Activated T-helper 17 cell treated with anti-CD3 and anti-CD28 coated beads, Interleukin-2, amount 50 U/mL, for 72 hours (primary cell): ENCODE measurements around the gene DNAAF5. TPM values are rescaled to one million over a fixed set of nuclear protein-coding genes. Genes with fewer than 3 reads are reported as not detected.

Source experiments
- ATAC-seq: fragments of 150-1000 bp; cut with Tn5 transposase; replicated peaks from 2 replicates; pipeline ENCODE4 v1.10.0; 2021; ENCODE audit warnings: mild to moderate bottlenecking, moderate library complexity
- H3K27ac Mint-ChIP-seq: one replicate; pipeline ENCODE4 v1.8.0; 2022; ENCODE audit warnings: mixed read lengths
- H3K27me3 Mint-ChIP-seq: one replicate; pipeline ENCODE4 v1.8.0; 2022; ENCODE audit warnings: mixed read lengths
- H3K36me3 Mint-ChIP-seq: one replicate; pipeline ENCODE4 v1.8.0; 2022; ENCODE audit warnings: low read depth, mild to moderate bottlenecking, mixed read lengths
- H3K4me1 Mint-ChIP-seq: one replicate; pipeline ENCODE4 v1.8.0; 2022; ENCODE audit warnings: mixed read lengths
- H3K4me3 Mint-ChIP-seq: one replicate; pipeline ENCODE4 v1.8.0; 2022; ENCODE audit warnings: mild to moderate bottlenecking, mixed read lengths
- H3K9me3 Mint-ChIP-seq: one replicate; pipeline ENCODE4 v1.8.0; 2022; ENCODE audit warnings: mixed read lengths
- total RNA-seq, 2 donors: library from RNA; stranded (reverse); gene quantifications; one replicate each; pipeline ENCODE4 v1.2.3, GENCODE V29; 2022

DNAAF5 gene
- total RNA-seq, 2 donors from 2014 or later: 15.1 to 39.9 TPM

DNA sequence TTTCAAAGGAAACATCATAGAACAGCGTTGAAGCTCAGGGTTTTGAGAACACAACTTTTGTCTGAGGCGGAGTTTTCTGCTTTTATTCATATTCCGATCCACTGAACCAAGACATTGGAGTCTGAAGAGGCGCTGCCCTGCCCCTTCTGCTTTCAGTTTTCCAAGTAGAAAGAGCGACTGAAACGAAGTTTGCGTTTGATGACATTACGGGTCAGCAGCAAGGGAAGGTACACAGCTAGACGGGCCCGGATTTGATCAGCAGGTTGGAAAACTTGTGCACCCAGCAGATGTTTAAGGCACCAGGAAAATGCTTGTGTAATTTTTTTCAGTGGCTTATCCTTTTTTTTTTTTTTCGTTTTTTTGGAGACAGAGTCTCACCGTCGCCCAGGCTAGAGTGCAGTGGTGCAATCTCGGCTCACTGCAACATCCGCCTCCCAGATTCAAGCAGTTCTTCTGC lies 106.5 kb downstream of the DNAAF5 start:
- peaks cover 38% of the 10 kb centered on the region for H3K4me1 Mint-ChIP-seq
- no peaks in the 10 kb centered on the region for H3K9me3 Mint-ChIP-seq
- H3K27ac Mint-ChIP-seq: peak overlapping the region; percentile 95
- H3K36me3 Mint-ChIP-seq: peaks cover 49% of the 10 kb centered on the region
- H3K4me3 Mint-ChIP-seq: peak overlapping the region; percentile 80
- H3K27me3 Mint-ChIP-seq: no peaks in the 10 kb centered on the region
- ATAC-seq: no peak

DNA sequence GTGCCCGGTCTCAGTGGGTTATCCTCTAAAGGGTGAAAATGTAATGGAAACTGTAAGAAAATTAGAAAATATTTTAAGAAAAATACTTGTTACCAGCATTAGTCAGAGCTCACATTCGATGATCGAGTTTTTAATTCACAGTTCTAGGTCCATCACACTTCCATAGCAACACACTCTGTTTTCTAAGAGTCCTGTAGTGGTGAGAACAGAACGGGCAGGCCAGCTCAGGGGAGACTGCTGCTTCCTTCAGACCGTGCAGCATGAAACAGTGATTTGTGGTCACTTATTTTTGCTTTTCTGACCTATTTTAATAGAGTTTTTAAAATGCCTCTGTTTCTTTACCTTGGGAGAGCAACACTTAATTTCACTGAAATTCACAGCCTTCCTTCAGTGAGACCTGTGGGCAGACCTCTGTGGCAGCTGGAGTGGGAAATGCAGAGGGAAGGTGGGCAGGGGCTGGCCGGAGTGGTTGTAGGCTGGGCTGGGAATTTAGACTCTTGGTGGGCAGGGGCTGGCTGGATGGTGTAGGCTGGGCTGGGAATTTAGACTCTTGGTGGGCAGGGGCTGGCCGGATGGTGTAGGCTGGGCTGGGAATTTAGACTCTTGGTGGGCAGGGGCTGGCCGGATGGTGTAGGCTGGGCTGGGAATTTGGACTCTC lies 107.2 kb downstream of the DNAAF5 start:
- Mint-ChIP-seq H3K4me1 (peaks cover 38% of the 10 kb centered on the region), H3K9me3 (no peaks in the 10 kb centered on the region), H3K36me3 (peaks cover 51% of the 10 kb centered on the region), H3K27me3 (no peaks in the 10 kb centered on the region), H3K4me3 (no peak overlapping the region), H3K27ac (no peak overlapping the region)
- ATAC-seq: no peak

DNA sequence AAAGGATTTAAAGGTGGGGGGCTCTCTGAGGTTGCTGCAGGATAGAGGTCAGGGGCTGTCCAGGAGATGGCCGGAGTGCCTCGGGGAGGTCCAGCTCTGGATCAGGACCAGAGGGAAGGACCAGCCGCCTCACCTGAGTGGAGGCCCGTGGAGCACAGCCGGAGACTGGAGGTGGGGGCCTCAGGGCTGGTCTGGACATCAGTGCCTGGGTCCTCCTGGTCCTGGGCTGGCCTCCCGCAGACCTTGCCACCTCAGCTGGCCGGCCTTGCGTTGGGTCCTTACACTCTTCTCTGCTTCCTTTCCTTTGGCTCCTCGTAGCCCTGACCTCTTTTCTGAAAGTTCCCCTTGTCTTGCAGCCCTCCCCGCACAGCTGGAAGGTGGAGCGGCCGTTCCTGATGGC lies 107.8 kb downstream of the DNAAF5 start:
- H3K9me3 Mint-ChIP-seq: no peaks in the 10 kb centered on the region
- H3K4me3 Mint-ChIP-seq: no peak overlapping the region
- H3K4me1 Mint-ChIP-seq: peaks cover 38% of the 10 kb centered on the region
- peak overlapping the region; percentile 43 for H3K27ac Mint-ChIP-seq
- ATAC-seq: no peak
- peaks cover 57% of the 10 kb centered on the region for H3K36me3 Mint-ChIP-seq
- no peaks in the 10 kb centered on the region for H3K27me3 Mint-ChIP-seq

DNA sequence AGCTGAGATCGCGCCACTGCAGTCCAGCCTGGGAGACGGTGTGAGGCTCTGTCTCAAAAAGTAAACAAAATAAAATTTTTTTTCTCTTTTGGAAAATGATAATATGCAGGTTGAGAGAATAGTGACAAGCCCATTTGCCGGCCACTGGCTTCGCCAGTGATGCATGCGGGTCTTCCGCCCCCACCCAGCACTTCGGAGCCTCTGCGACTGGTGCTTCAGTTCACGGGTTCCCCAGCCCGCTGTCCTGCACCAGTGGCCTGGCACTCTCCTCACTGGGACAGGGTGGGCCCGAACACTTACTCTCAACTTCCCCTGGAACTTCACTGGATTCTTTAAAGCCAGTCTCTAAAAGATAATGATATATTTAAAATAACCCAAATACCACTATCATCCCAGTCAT lies 108.5 kb downstream of the DNAAF5 start:
- no peak overlapping the region for H3K4me3 Mint-ChIP-seq
- H3K27ac Mint-ChIP-seq: no peak overlapping the region
- H3K27me3 Mint-ChIP-seq: no peaks in the 10 kb centered on the region
- no peaks in the 10 kb centered on the region for H3K9me3 Mint-ChIP-seq
- ATAC-seq: no peak
- peaks cover 64% of the 10 kb centered on the region for H3K36me3 Mint-ChIP-seq
- H3K4me1 Mint-ChIP-seq: peaks cover 37% of the 10 kb centered on the region

DNA sequence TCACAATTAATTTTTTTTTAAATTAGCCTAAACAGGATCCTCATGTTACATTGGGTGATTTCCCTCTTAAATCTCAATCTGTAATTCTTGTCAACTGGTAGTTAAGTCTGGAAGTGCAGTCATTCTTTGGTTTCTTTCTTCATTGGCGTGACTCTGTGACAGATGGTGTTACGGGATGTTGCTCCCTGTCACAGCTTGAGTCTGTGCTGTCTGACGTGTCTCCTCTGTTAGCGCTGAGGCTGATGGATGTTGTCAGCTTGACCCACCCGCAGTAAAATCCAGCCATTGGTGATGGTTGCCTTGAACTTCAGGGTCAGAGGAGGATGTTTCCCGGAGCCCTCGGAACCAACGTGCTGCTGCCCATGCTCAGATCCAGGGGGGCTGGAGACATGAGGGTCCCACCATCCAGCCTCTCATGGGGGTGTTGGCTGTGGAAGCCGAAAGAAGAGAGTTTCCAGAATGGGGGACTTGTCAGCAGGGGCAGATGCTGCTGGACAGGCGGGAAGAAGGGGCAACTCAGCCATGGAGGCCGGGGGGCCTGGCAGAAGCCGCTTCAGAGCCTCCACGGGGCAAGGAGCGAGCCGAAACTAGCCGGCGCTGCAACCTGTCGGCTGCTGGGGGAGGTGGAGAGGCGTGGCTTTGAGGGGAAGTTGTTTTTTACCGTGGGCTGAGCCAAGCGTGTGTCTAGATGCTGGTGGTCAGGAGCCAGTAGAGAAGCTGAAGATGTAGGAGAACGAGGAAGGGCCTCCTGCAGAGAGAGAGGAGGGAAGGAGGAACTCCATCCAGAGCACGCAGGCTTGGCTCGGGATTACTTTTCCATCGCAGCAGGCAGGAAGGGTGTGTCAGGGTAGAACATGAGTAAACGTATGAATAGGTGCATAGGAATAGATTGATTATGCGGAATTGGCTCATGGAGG lies 109.2 kb downstream of the DNAAF5 start:
- Mint-ChIP-seq H3K4me3 (no peak overlapping the region), H3K27me3 (no peaks in the 10 kb centered on the region), H3K27ac (peak overlapping the region; percentile 66), H3K4me1 (peaks cover 30% of the 10 kb centered on the region), H3K36me3 (peaks cover 71% of the 10 kb centered on the region), H3K9me3 (no peaks in the 10 kb centered on the region)
- no peak for ATAC-seq

Other genes with a start within 250 kb of the DNAAF5 start
- gene PDGFA, start 206.9 kb upstream of the DNAAF5 start, total RNA-seq: 10 to 100 TPM; 11.9 to 28.1 TPM
- gene PRKAR1B, start 582 bp downstream of the DNAAF5 start, total RNA-seq: 10 to 100 TPM; 26.2 to 56.0 TPM
- 100 to 1,000 TPM in 1 of 2 donors, 10 to 100 TPM in 1; 46.4 to 103 TPM for gene SUN1, start 105.8 kb downstream of the DNAAF5 start, total RNA-seq
- 10 to 100 TPM; 17.1 to 43.0 TPM for gene GET4, start 149.9 kb downstream of the DNAAF5 start, total RNA-seq
- 10 to 100 TPM in 1 of 2 donors, 1 to 10 TPM in 1; 2.3 to 23.7 TPM for gene ADAP1, start 228.0 kb downstream of the DNAAF5 start, total RNA-seq
- gene COX19, start 248.8 kb downstream of the DNAAF5 start, total RNA-seq: 10 to 100 TPM; 13.7 to 20.8 TPM